ENCODE results near the gene PELI2. TPM values are rescaled to one million over a fixed set of nuclear protein-coding genes. Genes with fewer than 3 reads are reported as not detected.

Gene PELI2
- total and polyA plus RNA-seq, 2 of the 4 experiments (the other 2 are of a cell fraction): 6.0 to 36.7 TPM

- ChIA-PET CTCF (interaction anchor here (0.6 kb wide), 1 partner anchor 16 kb away, joined by 3 read pairs; no protein-coding TSS in a partner anchor), POLR2A (ENCODE audit: unreplicated experiment) (no interaction called here)
- BruUV-seq (replicated peaks): no TSS peak
- intact Hi-C loops (cut with micrococcal nuclease): no loop called here
- H3K27ac ChIP-seq (ENCODE audit: insufficient read depth, low read length): no peak overlapping the region
- H3K4me3 ChIP-seq (ENCODE audit: insufficient read depth, low read depth, low read length): no peak overlapping the region
- H3K36me3 ChIP-seq (ENCODE audit: control insufficient read depth, insufficient read depth, low read length): no peaks in the 10 kb centered on the region
- no peak overlapping the region for H3K18ac ChIP-seq (ENCODE audit: low read depth, low read length)
- H3K4me2 ChIP-seq (ENCODE audit: low read depth, low read length): no peak overlapping the region
- 20% methylated on average over 1 of the region's 4 CpGs; no CpG with 5 or more reads in 1 of the 2 experiments for WGBS, 2 experiments (ENCODE audit: extremely low coverage in 2 of 2, insufficient read length in 1 of 2)
- no peak overlapping the region for H2BK20ac ChIP-seq (ENCODE audit: low read depth, low read length)
- H2BK120ac ChIP-seq (ENCODE audit: low read depth, low read length): no peak overlapping the region
- ATAC-seq (ENCODE audit: low read depth) (no peak), DNase-seq (no peak)
- no peak overlapping the region for H2AK5ac ChIP-seq (ENCODE audit: low read depth, low read length)
- H4K20me1 ChIP-seq (ENCODE audit: insufficient read depth, low read length): peaks cover 72% of the 10 kb centered on the region
- H3K27me3 ChIP-seq (ENCODE audit: control insufficient read depth, insufficient read depth, low read length): no peaks in the 10 kb centered on the region
- H3K79me1 ChIP-seq (ENCODE audit: low read depth in 1 of 2, low read length in 2 of 2): peaks cover 53 to 79% of the 10 kb centered on the region in 2 experiments
- H3K9me1 ChIP-seq (ENCODE audit: insufficient read depth, low read length): peaks cover 21% of the 10 kb centered on the region
- H4K8ac ChIP-seq (ENCODE audit: low read depth in 2 of 2, low read length in 2 of 2): no peak overlapping the region
- no peak overlapping the region for H3K14ac ChIP-seq (replicated peaks; ENCODE audit: low read depth, low read length)
- dilution Hi-C loops (cut with HindIII; ENCODE audit: low sequenced_read_pairs, unreplicated experiment): no loop called here
- H2AFZ ChIP-seq (replicated peaks; ENCODE audit: low read length, poor library complexity): no peak overlapping the region
- no peak overlapping the region for H2BK5ac ChIP-seq (ENCODE audit: low read depth, low read length, poor library complexity, severe bottlenecking)
- H3K9me3 ChIP-seq (ENCODE audit: control insufficient read depth, insufficient read depth, low read length): no peaks in the 10 kb centered on the region
- H3K9ac ChIP-seq (ENCODE audit: low read depth, low read length): no peak overlapping the region
- H4K91ac ChIP-seq (ENCODE audit: insufficient read depth, low read depth, low read length): no peak overlapping the region
- H3K23ac ChIP-seq (ENCODE audit: low read depth, low read length): no peak overlapping the region
- in situ Hi-C loops (cut with MboI; ENCODE audit: low sequenced_read_pairs): no loop called here
- H2AK9ac ChIP-seq (replicated peaks; ENCODE audit: low read depth, low read length, poor library complexity): peak overlapping the region; percentile 31
- no peak overlapping the region for H2BK15ac ChIP-seq (ENCODE audit: low read depth, low read length)
- H3K4me1 ChIP-seq (ENCODE audit: control insufficient read depth, insufficient read depth, low read length): peaks cover 14% of the 10 kb centered on the region
- no peak overlapping the region for H3K4ac ChIP-seq (ENCODE audit: low read depth, low read length)
- no peak overlapping the region for H4K5ac ChIP-seq (ENCODE audit: low read depth, low read length)
- TF ChIP-seq RAD21 (IDR thresholded peaks at IDR 0.05; ENCODE audit: low read length) (no peak), CTCF (conservative IDR thresholded peaks at IDR 0.05; ENCODE audit: low read depth, low read length) (no peak), RCOR1 (IDR thresholded peaks at IDR 0.05; ENCODE audit: insufficient replicate concordance, low read length) (no peak), NFE2L2 (IDR thresholded peaks at IDR 0.05; ENCODE audit: low read depth, low read length) (no peak), CEBPB (IDR thresholded peaks at IDR 0.05; ENCODE audit: low read depth, low read length) (no peak), FOS (IDR thresholded peaks at IDR 0.05; ENCODE audit: low read depth, low read length) (no peak), ELK1 (IDR thresholded peaks at IDR 0.05; ENCODE audit: borderline replicate concordance, low read depth, low read length) (no peak), POLR2A (IDR thresholded peaks at IDR 0.05; ENCODE audit: low read depth, low read length) (no peak), MXI1 (IDR thresholded peaks at IDR 0.05; ENCODE audit: borderline replicate concordance, low read depth, low read length) (no peak), MAZ (IDR thresholded peaks at IDR 0.05; ENCODE audit: borderline replicate concordance, low read depth, low read length) (no peak)
- TF ChIP-seq, protein P1, sequence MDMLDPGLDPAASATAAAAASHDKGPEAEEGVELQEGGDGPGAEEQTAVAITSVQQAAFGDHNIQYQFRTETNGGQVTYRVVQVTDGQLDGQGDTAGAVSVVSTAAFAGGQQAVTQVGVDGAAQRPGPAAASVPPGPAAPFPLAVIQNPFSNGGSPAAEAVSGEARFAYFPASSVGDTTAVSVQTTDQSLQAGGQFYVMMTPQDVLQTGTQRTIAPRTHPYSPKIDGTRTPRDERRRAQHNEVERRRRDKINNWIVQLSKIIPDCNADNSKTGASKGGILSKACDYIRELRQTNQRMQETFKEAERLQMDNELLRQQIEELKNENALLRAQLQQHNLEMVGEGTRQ (IDR thresholded peaks at IDR 0.05; ENCODE audit: low read depth, low read length): no peak
- no peak overlapping the region for H3K56ac ChIP-seq (ENCODE audit: extremely low read depth, insufficient read depth, low read length)
Measured at GRCh38 chr14:56129933-56130332, 11.7 kb downstream of the PELI2 start.
